HCT116 (cell line): ENCODE data around the gene PILRA. TPM values are rescaled to one million over a fixed set of nuclear protein-coding genes. Genes with fewer than 3 reads are reported as not detected.

Experiments
- ATAC-seq: fragments of 200-7000 bp; cut with Tn5 transposase; 2 replicates; pipeline ENCODE4 v1.9.1; 2020; ENCODE audit warnings: mild to moderate bottlenecking, moderate library complexity
- BruUV-seq: library from RNA; stranded (reverse); fragments of 400-500 nt; replicated peaks from 2 replicates; lab custom pipeline; 2021; lab: Mats Ljungman, UMichigan
- CTCF ChIA-PET: fragments of 300-600 bp; sonication (Branson Sonifier 250); formaldehyde crosslinking; loops from one replicate; lab custom pipeline; 2021; ENCODE audit warnings: antibody characterized with exemption; lab: Charles Lee
- POLR2A ChIA-PET: fragments of 300-600, 350-600 bp; sonication (Branson Sonifier 250); formaldehyde crosslinking; loops from one replicate; lab custom pipeline; 2021; ENCODE audit warnings: antibody characterized with exemption; lab: Charles Lee
- RAD21 ChIA-PET, 2 experiments: fragments of 300-600 bp; sonication (Branson Sonifier 250); formaldehyde crosslinking; loops; one replicate each; lab custom pipeline; 2023; ENCODE audit warnings: low total read pairs in 2 of 2; ENCODE audit not compliant: uncharacterized antibody in 2 of 2, unreplicated experiment in 2 of 2, low non-redundant PET in 1 of 2; lab: Charles Lee
- DNase-seq: peaks from one replicate; pipeline ENCODE4 v3.0.0-alpha.2; 2010; ENCODE audit warnings: low read depth, low spot score
- H2AFZ ChIP-seq: fragments of 200-600 bp; shearing (Covaris generic), sonication (generic); 2 replicates; pipeline ENCODE4 v1.6.1; 2017; ENCODE audit warnings: low read depth, mixed run types, mixed read lengths, antibody characterized with exemption, low read length; ENCODE audit not compliant: poor library complexity, severe bottlenecking
- H3K27ac ChIP-seq: 2 replicates; pipeline ENCODE4 v1.5.1; 2012; ENCODE audit warnings: low read depth, low read length
- H3K27me3 ChIP-seq: fragments of 200-600 bp; sonication (generic); 2 replicates; pipeline ENCODE4 v1.6.1; 2016; ENCODE audit warnings: mixed run types, low read length, mixed read lengths; ENCODE audit not compliant: insufficient read depth
- H3K36me3 ChIP-seq, 2 experiments: fragments of 200-500 bp in 1 of 2; fragments of 200-600 bp in 1 of 2; sonication (Bioruptor generic) in 1 of 2; sonication (generic) in 1 of 2; 2 replicates each; pipeline versions ENCODE4 v1.5.1 to v1.6.1; 2014 to 2016; ENCODE audit warnings: low read length in 2 of 2, inconsistent platforms in 1 of 2, mixed read lengths in 1 of 2, mixed run types in 1 of 2; ENCODE audit not compliant: insufficient read depth in 2 of 2, control insufficient read depth in 1 of 2
- H3K4me1 ChIP-seq, 2 experiments: fragments of 200-600 bp in 1 of 2; sonication (generic) in 1 of 2; 2 replicates each; pipeline versions ENCODE4 v1.5.1 to v1.6.1; 2012 to 2017; ENCODE audit warnings: low read length in 2 of 2, inconsistent platforms in 1 of 2, mild to moderate bottlenecking in 1 of 2, mixed read lengths in 1 of 2, mixed run types in 1 of 2, moderate library complexity in 1 of 2; ENCODE audit not compliant: insufficient read depth in 2 of 2, control insufficient read depth in 1 of 2
- H3K4me2 ChIP-seq: fragments of 200-600 bp; sonication (generic); 2 replicates; pipeline ENCODE4 v1.6.1; 2017; ENCODE audit warnings: mixed run types, low read length, mixed read lengths
- H3K4me3 ChIP-seq, 2 experiments: fragments of 200-600 bp in 1 of 2; sonication (generic) in 1 of 2; replicated peaks in 1 of 2; 2 replicates each; pipeline ENCODE4 v1.5.1; 2011 to 2016; ENCODE audit warnings: low read length in 2 of 2, control low read depth in 1 of 2, low read depth in 1 of 2, mild to moderate bottlenecking in 1 of 2, mixed read lengths in 1 of 2, mixed run types in 1 of 2
- H3K79me2 ChIP-seq: fragments of 200-600 bp; sonication (generic); 2 replicates; pipeline ENCODE4 v1.6.1; 2017; ENCODE audit warnings: mild to moderate bottlenecking, mixed run types, low read length, moderate library complexity, mixed read lengths; ENCODE audit not compliant: insufficient read depth
- H3K9ac ChIP-seq: fragments of 200-600 bp; sonication (generic); 2 replicates; pipeline ENCODE4 v1.6.1; 2016; ENCODE audit warnings: low read length, mixed read lengths
- H3K9me2 ChIP-seq: fragments of 200-600 bp; sonication (generic), shearing (Covaris generic); 2 replicates; pipeline ENCODE4 v1.6.1; 2017; ENCODE audit warnings: mixed run types, mild to moderate bottlenecking, moderate library complexity; ENCODE audit not compliant: insufficient read depth
- H3K9me3 ChIP-seq, 2 experiments: fragments of 200-500 bp in 1 of 2; fragments of 200-600 bp in 1 of 2; sonication (Bioruptor generic) in 1 of 2; sonication (generic) in 1 of 2; 2 replicates each; pipeline ENCODE4 v1.6.1; 2014 to 2017; ENCODE audit warnings: low read length in 2 of 2, mixed read lengths in 2 of 2, inconsistent platforms in 1 of 2, low read depth in 1 of 2, mild to moderate bottlenecking in 1 of 2, mixed run types in 1 of 2, moderate library complexity in 1 of 2; ENCODE audit not compliant: control insufficient read depth in 1 of 2, insufficient read depth in 1 of 2
- H4K20me1 ChIP-seq: fragments of 200-600 bp; sonication (generic), shearing (Covaris generic); 2 replicates; pipeline ENCODE4 v1.6.1; 2017; ENCODE audit warnings: mixed run types, mild to moderate bottlenecking, moderate library complexity; ENCODE audit not compliant: insufficient read depth
- FOSL1 ChIP-seq: IDR thresholded peaks from 2 replicates; pipeline ENCODE4 v1.6.1; 2012; ENCODE audit warnings: low read depth
- JUND ChIP-seq: IDR thresholded peaks from 2 replicates; pipeline ENCODE4 v1.6.1; 2012
- POLR2AphosphoS5 ChIP-seq: IDR thresholded peaks from 2 replicates; pipeline ENCODE4 v1.6.1; 2011; ENCODE audit warnings: mild to moderate bottlenecking, low read depth, low read length, moderate library complexity
- REST ChIP-seq: IDR thresholded peaks from 2 replicates; pipeline ENCODE4 v1.6.1; 2012; ENCODE audit warnings: low read depth
- TCF7L2 ChIP-seq: IDR thresholded peaks from 2 replicates; pipeline ENCODE4 v1.7.0; 2011; ENCODE audit warnings: borderline replicate concordance, inconsistent platforms; ENCODE audit not compliant: insufficient read depth, insufficient read length; ENCODE audit errors: extremely low read depth
- YY1 ChIP-seq: IDR thresholded peaks from 2 replicates; pipeline ENCODE4 v1.6.1; 2011; ENCODE audit warnings: low read length, low read depth, moderate library complexity, mild to moderate bottlenecking; ENCODE audit not compliant: insufficient replicate concordance; ENCODE audit errors: extremely low read depth
- ZNF274 ChIP-seq: fragments of 200-500 bp; sonication (Bioruptor generic); IDR thresholded peaks from 2 replicates; pipeline ENCODE4 v1.6.1; 2014; ENCODE audit warnings: mild to moderate bottlenecking, low read depth, low read length, inconsistent platforms
- intact Hi-C: fragments of 100-400 bp; cut with micrococcal nuclease; formaldehyde crosslinking; loops from 2 replicates; pipeline ENCODE4 v1.10.0; 2022
- total RNA-seq: library from RNA; stranded (reverse); gene quantifications from one replicate; pipeline ENCODE4 v1.2.1, GENCODE V29; 2021; ENCODE audit not compliant: unreplicated experiment
- TF ChIP-seq, protein P1 (sequence below): IDR thresholded peaks from 2 replicates; pipeline ENCODE4 v1.6.1; 2011; ENCODE audit warnings: mild to moderate bottlenecking, low read length, moderate library complexity; ENCODE audit not compliant: insufficient replicate concordance; ENCODE audit errors: extremely low read depth
- TF ChIP-seq, protein P2 (sequence below): IDR thresholded peaks from 2 replicates; pipeline ENCODE4 v1.6.1; 2012

PILRA gene
- total RNA-seq, 1 experiment from 2014 or later: 1.8 TPM

DNA sequence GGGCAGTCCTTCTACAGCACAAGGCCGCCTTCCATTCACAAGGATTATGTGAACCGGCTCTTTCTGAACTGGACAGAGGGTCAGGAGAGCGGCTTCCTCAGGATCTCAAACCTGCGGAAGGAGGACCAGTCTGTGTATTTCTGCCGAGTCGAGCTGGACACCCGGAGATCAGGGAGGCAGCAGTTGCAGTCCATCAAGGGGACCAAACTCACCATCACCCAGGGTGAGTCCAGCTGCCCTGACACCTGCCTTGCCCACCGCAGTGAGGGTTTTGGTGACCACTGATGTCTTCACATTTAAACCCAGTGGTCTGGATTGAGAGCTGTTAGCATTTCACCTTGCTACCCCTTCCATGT lies 14.5 kb upstream of the PILRA start (continued):
- TF ChIP-seq REST: no peak
- TF ChIP-seq, protein P1, sequence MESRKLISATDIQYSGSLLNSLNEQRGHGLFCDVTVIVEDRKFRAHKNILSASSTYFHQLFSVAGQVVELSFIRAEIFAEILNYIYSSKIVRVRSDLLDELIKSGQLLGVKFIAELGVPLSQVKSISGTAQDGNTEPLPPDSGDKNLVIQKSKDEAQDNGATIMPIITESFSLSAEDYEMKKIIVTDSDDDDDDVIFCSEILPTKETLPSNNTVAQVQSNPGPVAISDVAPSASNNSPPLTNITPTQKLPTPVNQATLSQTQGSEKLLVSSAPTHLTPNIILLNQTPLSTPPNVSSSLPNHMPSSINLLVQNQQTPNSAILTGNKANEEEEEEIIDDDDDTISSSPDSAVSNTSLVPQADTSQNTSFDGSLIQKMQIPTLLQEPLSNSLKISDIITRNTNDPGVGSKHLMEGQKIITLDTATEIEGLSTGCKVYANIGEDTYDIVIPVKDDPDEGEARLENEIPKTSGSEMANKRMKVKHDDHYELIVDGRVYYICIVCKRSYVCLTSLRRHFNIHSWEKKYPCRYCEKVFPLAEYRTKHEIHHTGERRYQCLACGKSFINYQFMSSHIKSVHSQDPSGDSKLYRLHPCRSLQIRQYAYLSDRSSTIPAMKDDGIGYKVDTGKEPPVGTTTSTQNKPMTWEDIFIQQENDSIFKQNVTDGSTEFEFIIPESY: no peak
- TF ChIP-seq TCF7L2: no peak
- TF ChIP-seq POLR2AphosphoS5: no peak
- TF ChIP-seq JUND: no peak
- no peak for TF ChIP-seq FOSL1
- no peak for TF ChIP-seq YY1

DNA sequence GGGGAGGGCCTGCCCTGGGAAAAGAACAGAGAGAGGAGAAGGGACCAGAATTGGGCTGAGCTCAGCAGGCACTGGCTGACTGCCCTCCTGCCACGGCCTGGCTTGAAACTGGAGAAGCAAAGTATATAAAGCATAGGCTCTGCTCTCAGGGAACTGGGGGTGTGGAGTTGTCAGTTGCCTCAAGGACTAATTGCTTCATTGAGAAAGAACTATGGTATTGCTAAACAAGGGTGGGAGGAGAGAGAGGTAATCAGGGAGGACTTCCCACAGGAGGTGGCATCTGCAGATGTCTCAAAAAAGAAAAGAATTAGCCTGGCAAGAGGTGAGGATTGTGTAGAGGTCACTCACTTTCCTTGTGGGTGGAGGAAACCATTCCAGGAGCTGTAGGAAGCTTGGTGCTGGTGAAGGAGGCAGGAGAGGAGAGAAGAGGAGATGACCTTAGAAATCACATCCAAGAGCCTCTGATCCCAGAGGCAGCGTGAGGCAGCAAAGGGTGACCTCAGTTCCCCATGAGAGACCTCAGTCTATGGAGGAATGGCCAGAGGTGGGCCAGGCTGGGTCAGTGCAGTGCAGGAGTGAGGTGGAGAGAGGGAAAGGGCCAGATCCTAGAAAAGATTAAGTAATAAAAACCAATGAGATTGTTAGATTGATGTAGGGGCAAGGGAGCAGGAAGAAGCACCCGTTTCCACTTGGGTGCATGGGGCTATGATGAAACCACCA lies 13.0 kb upstream of the PILRA start:
- RAD21 ChIA-PET: no interaction called here
- no peaks in the 10 kb centered on the region for H3K79me2 ChIP-seq
- no peak overlapping the region for H3K9ac ChIP-seq
- no peaks in the 10 kb centered on the region for H3K9me3 ChIP-seq
- ATAC-seq (no peak), DNase-seq (no peak)
- intact Hi-C loops: no loop called here
- no peak overlapping the region for H3K27ac ChIP-seq
- H3K4me2 ChIP-seq: no peak overlapping the region
- POLR2A ChIA-PET: no interaction called here
- BruUV-seq: no TSS peak
- H3K4me1 ChIP-seq: no peaks in the 10 kb centered on the region
- no peaks in the 10 kb centered on the region for H4K20me1 ChIP-seq
- no peaks in the 10 kb centered on the region for H3K9me2 ChIP-seq
- H3K4me3 ChIP-seq: no peak overlapping the region
- TF ChIP-seq YY1: no peak
- TF ChIP-seq, protein P2, sequence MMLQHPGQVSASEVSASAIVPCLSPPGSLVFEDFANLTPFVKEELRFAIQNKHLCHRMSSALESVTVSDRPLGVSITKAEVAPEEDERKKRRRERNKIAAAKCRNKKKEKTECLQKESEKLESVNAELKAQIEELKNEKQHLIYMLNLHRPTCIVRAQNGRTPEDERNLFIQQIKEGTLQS: no peak
- TF ChIP-seq POLR2AphosphoS5: no peak
- TF ChIP-seq ZNF274: no peak
- CTCF ChIA-PET: no interaction called here
- peaks cover 31 to 55% of the 10 kb centered on the region in 2 experiments for H3K36me3 ChIP-seq
- no peaks in the 10 kb centered on the region for H3K27me3 ChIP-seq
- no peak overlapping the region for H2AFZ ChIP-seq
